ENCODE measurements around the gene TRIM46.

Gene TRIM46

DNA sequence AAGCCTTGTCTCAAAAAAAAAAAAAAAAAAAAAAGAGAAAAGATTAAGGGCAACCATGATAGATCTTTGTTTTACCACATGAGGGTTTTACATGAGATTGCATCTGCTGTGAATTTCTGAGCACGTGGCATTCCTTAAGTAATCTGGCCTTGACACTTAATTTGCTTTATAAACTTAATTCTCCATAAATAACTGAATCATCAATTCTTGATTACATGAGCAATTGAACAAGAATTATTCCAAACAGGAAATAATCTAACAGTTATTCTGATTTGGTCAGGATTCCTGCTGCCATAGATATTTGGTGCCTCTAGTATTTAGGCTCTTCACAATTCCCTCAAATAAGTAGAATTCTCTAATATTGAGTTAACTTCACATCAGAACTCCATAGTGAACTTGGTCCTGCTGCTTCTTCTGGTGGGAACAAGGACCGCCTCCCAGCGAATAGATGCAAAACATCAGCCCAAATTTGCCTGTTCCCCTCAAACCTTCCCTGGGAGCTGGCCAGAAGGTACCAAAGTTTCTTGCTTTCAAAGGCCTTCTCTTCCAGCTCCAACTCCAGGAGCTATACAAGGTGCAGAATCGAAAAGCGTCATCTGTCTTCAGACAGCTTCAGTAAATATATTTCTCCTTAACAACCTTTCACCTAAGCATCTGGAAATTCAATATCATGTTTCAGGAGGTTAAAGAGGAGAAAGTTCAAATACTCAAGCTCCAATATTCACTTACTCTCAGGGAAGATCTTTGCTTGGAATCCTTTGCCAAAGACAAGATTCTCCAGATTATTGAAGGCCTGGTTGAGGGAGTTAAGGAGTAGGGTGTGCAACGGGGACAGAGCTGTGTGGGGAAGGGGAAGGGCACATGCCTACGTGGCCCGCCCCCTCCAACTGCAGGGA lies 1.6 kb upstream of the TRIM46 start:
- DNase-seq (ENCODE audit: low read depth in 2 of 2): no peak

DNA sequence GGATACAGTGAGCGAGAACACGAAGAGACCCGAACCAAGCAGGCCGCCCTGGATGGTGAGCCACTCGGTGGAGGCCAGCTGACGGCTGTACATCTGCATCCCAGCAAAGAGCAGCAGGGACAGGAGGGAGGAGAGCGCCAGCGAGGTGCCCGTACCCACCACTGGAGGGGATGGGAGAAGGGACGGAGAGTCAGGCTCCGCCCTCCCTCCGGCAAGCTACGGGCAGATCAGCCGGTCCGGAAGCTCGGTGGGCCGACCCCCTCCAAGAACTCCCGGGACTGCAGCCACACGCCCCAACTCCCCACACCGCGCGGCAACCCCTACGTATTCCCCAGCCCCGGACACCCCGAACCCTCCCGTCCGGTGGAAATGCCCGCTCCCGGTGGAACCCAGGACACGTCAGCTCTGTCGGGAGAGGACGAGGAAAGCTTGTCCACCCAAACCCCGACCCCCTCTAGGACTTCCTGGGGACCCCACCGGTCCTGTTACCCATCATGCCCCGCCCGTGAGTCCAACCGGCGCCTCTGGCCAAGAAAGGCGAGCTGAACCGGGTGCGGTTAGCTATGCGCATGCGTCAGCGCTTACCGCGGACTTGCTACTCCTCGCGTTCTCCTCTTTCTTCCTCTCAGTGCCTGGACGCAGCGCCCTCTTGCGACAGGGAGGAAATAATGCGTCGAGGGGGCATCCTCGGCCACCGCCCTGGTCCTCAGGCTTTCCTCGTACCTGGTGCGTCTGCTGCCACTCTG lies 744 bp upstream of the TRIM46 start, which contains the start of gene KRTCAP2:
TSS of gene KRTCAP2 (minus strand) at position 573 of the 746 bp plus-strand sequence. CDS start at position 493, 80 bp downstream.
- DNase-seq (ENCODE audit: low read depth in 2 of 2): peak; percentile 92

DNA sequence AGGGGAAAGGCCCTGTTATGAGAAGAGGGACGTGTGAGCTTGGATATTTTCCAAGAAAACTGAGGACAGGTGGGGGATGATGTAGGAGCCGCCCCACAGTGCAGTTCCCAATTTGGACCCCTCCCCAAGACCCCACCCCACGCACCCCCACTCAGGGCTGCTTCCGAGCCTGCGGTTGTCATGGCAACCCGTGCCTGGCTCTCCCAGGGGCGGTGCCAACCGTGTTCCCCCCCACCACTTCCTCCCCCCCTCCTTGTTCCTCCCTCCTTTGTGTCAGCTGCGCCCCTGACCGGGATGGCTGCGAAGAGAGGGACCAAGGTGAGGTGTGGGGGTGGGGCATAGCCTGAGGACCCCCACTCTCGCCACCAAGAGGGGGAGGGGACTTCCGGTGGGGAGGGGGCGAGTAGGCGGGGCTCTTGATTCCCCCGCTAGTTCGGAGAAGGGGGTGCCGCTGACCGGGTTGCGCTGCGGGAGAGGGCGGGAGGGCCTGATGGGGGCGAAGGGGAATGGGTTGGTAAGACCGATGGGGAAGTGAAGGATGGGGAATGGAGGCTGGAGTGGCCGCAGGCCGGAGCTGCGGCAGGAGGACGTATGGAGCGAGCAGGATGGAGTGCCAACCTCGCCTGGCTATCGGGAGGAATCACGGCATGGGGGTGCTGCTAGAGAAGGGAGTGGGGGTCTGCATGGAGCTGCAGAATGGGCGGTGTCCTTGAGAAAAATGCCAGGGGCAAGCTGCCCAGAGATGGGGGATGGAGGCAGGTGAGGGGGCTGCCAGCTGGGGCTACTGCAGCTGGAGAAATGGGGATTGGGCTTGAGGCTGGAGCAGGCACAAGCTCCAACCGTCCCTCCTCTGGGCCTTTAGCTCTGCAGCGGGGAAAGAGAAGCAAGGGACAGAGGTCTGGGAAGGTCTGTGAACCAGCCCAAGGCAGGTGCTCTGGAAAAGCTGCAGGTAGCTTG lies 953 bp downstream of the TRIM46 start:
- DNase-seq (ENCODE audit: low read depth in 2 of 2): peak in 1 of 2 donors; percentile 49

DNA sequence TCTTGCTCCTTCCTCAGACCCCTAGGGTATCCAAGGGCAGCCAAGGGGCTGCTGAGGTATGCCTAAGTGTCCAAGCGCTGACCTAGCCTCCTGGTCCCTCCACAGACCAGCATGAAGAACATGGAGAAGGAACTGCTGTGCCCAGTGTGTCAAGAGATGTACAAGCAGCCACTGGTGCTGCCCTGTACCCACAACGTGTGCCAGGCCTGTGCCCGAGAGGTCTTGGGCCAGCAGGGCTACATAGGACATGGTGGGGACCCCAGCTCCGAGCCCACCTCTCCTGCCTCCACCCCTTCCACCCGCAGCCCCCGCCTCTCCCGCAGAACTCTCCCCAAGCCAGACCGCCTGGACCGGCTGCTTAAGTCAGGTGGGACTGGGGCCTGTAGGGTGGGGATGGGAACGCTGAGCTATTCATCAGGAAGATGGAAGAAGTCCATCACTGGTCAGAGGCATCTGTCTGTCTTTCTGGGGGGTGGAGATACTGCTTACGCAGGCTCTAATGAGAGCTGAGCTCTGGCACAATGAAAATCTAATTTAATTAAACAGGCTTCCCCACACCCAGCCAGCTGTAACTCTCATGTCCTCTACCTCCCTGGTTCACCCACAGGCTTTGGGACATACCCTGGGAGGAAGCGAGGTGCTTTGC lies 1.8 kb downstream of the TRIM46 start:
- DNase-seq (ENCODE audit: low read depth in 2 of 2): no peak

DNA sequence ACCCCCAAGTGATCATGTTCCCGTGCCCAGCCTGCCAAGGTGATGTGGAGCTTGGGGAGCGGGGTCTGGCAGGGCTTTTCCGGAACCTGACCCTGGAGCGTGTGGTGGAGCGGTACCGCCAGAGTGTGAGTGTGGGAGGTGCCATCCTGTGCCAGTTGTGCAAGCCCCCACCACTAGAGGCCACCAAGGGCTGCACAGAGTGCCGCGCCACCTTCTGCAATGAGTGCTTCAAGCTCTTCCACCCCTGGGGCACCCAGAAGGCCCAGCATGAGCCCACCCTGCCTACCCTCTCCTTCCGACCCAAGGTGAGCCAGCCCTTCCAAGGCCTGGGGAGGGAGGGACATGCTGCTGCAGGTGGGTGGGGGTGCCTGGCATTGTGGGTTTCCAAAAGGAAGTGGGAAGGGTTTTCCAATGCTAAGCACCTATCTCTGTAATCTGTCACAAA lies 2.3 kb downstream of the TRIM46 start:
- peak in 1 of 2 donors; percentile 10 for DNase-seq (ENCODE audit: low read depth in 2 of 2)

DNA sequence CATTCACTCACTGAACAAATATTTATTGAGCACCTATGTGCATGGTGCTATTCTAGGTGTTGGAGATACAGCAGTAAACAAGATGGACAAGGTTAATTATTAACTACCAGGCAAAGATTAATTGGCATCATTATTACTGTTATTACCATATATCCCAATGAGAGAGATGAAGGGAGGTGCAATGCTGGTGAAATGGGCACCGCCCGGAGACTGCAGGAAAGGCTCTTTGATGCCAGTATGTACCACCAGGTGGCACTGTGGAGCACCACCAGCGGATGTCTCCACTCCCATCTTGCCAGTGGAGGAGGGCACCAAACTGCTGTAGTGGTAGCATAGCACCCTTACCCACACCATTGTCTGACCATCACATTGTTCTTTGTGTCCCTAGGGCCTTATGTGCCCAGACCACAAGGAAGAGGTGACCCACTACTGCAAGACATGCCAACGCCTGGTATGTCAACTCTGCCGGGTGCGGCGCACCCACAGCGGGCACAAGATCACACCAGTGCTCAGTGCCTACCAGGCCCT lies 3.0 kb downstream of the TRIM46 start:
- DNase-seq (ENCODE audit: low read depth in 2 of 2): peak; percentile 82 to 90

DNA sequence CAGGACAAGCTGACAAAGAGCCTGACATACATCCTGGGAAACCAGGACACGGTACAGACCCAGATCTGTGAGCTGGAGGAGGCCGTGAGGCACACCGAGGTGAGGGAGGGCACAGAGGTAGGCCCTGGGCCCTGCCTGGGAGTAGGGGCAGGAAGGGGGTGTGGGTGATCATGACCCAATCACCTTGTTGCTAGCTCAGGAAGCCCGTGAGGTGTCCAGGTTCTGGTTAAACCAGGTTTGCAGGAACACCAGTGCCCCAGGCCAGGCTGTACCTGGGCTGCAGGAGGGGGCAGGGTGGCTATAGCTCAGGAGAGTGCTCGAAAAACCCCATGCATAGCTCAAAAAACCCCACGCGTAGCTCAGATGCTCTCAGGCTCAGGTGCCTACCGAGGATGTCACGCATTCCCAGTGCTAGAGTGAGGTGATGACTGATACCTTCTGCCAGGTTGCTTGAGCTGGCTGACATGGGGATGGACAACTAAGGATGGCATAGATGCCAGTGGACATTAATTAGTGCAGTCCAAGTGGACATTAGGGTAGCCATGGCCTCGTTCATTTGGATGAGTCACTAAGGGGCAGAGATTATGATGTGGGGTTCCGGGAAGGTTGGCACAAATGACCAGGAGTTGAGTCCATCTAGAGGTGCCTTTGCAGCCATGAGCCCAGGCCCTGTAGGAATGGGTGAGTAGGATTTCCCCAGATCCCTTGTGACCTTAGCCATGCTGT lies 3.7 kb downstream of the TRIM46 start:
- no peak for DNase-seq (ENCODE audit: low read depth in 2 of 2)

DNA sequence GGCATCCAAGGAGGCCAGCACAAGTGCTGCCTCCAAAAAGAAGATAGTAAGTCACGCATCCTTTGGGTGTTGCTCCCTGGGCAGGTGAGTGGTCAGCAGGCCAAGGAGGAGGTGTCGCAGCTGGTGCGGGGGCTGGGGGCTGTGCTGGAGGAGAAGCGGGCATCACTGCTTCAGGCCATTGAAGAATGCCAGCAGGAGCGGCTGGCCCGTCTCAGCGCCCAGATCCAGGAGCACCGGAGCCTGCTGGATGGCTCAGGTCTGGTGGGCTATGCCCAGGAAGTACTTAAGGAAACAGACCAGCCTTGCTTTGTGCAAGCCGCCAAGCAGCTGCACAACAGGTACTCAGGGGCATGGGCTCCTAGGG lies 4.3 kb downstream of the TRIM46 start:
- DNase-seq (ENCODE audit: low read depth in 2 of 2): no peak

DNA sequence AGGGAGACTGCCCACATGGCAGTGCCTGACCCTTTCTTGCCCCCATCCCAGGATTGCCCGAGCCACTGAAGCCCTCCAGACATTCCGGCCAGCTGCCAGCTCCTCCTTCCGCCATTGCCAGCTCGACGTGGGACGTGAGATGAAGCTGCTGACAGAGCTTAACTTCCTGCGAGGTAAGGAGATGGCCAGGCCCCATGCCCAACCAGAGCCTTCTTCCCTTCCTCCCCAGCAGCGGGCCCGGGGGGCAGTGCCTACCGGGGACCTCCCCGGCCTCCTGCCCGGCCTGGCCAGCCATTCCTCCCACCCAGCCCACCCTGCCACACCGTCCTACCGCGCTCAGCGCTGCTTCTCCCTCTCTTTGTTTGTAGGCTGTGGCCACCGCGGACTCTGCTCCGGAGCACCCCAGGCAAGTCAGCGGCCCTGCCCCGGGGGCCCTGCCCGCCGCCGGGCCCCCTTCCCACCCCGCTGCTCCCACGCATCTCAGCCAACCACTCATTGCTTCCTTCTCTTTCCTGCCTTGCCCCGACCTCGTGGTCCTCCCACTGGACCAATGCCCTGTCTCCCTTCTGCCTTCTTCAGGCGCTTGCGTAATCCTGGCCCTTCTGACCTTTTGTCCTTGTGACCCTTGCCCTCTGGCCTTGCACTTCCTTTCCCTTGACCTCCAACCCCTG lies 4.9 kb downstream of the TRIM46 start:
- DNase-seq (ENCODE audit: low read depth in 2 of 2): no peak

DNA sequence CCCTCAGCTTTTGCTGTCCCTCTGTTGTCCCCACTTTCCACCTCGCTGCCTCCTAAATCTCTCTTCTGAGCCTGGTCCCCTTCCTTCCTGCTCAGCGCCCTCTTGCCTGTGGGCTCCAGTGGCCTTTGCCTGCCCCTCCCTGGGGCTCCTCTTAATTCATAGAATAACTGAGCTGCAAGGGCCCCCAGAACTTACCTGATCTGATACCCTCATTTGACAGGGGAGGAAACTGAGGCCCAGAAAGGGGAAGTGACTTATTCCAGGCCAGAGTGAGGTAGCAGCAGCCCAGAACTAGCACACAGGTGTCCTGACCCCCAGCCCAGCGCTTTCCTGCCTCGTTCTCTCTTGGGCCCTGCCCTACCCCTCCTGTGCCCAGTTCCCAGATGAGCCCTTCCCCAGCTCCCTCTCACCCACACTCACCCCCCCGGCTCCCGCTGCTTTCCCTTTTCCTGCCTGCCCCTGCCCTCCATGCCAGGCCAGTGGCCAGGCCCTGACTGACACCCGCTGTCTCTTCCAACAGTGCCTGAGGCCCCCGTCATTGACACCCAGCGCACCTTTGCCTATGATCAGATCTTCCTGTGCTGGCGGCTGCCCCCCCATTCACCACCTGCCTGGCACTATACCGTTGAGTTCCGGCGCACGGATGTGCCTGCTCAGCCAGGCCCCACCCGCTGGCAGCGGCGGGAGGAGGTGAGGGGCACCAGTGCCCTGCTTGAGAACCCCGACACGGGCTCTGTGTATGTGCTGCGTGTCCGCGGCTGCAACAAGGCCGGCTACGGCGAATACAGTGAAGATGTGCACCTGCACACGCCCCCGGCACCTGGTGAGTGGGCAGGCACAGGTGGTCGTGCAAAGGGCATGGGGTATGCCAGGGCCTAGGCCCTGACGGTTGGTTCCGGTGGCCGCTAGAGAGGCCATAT lies 5.7 kb downstream of the TRIM46 start:
- no peak for DNase-seq (ENCODE audit: low read depth in 2 of 2)

DNA sequence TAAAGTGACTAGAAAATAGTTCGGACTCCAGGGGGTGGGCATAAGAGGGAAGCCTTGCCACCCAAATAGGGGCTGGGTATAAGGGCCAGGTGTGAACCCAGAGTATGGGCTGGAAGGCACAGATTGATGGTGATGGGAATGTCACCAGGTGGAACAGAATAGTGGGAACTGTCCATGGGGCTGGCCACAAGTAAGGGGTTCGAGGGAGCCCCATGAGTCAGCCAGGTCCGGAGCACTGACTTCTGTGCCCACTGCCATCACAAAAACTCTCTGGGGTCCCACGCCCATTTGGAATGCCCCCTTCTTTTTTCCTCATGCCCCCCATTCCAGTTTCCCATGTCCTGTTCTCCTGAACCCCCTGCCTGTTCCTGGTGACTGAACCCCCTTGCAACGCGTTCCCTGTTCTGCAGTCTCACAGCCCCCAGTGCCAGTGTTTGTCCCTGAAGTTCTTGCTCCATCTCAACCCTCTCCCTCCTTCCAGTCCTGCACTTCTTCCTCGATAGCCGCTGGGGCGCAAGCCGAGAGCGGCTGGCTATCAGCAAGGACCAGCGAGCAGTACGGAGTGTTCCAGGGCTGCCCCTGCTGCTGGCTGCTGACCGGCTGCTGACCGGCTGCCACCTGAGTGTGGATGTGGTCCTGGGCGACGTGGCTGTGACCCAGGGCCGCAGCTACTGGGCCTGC lies 7.9 kb downstream of the TRIM46 start:
- DNase-seq (ENCODE audit: low read depth in 2 of 2): no peak

DNA sequence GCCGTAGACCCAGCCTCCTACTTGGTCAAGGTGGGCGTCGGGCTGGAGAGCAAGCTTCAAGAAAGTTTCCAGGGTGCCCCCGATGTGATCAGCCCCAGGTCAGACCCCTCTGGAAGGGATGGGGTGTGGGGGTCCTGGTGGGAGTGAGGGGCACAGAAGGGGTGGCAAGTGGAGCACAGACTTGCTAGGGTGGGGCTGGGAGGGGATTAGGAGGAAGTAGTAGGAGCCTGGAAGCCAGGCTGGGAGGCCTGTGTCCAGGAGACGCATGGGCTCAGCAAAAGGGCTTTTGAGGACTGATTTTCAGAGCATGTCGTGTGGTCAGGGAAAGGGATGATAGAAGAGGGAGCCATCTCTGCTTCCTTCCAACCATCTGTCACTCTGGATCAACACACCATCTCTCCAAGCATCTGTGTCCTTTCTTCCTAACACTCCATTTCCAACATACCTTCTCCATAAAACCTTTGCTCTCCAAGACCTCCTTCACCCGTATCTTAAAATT lies 8.5 kb downstream of the TRIM46 start:
- no peak for DNase-seq (ENCODE audit: low read depth in 2 of 2)

DNA sequence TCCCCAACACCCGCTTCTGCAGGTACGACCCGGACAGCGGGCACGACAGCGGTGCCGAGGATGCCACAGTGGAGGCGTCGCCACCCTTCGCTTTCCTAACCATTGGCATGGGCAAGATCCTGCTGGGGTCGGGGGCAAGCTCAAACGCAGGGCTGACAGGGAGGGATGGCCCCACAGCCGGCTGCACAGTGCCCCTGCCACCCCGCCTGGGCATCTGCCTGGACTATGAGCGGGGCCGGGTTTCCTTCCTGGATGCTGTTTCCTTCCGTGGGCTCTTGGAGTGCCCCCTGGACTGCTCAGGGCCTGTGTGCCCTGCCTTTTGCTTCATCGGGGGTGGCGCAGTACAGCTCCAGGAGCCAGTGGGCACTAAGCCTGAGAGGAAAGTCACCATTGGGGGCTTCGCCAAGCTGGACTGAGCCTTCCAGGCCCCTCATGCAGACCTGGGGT lies 10.1 kb downstream of the TRIM46 start:
- no peak for DNase-seq (ENCODE audit: low read depth in 2 of 2)

DNA sequence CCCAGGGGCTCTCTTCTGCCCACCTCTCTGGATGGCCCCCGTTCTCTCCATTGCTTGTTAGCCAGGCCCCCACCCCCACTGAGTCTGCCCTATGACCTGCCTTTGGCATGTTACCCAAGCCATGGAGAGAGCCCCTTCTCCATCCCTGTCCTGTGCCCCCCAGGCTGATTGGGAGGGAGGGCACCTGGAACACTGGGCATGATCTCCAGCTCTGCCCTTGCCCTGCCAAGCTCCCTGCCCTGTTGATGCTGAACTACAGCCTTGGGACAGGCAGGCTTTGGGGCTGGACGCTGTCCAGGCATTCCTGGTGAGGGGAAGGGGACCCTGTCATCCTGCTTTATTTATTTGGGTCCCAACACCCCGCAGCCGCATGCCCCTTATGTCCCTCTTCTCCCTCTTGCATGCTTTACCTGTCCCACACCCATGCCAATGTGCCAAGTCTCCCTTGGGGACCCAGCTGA lies 10.7 kb downstream of the TRIM46 start:
- no peak for DNase-seq (ENCODE audit: low read depth in 2 of 2)

DNA sequence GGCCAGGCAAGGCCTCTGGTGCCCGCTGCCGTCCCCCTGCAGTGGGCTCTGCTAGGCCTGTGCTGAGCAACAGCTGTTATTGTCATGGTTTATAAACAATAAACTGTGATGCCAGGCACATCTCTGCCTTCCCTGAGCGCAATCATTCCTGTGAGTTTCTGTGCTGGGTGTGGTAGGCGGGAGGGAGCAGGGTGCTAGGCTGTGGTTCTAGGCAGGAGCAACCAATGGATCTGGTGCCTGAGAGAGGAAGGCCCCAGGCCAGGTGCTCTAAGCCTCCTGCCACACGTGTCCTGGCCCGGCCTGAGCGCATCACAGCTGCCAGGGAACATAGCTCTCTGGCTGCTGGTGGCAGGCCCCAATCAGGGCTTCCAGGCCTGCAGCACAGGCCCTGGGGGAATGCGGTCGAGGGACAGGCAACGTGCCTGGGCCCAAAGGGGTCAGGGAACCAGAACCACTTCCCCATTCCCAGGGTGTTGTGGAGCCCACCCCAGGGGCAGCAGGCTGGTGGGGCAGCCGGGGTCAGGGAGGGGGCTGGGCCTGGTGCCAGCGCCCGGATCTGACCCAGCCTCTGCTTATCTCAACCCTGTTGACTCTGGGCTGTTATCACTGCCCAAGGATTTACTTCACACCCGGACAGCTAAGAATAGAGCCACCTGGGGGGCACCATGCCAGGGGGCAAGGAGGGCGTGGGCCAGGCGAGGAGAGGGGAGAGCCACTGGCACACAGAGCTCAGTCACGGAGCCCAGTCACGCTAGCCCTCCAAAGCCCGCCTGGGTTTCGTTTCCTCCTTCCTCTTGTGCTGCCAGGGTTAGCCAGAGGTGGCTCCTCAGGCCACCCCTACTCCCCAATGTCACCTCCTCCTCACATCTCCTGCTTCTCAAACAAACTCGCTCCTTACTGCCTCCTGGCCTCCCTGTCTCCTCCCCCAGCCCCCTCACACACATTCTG lies 11.5 kb downstream of the TRIM46 start:
- no peak for DNase-seq (ENCODE audit: low read depth in 2 of 2)

DNA sequence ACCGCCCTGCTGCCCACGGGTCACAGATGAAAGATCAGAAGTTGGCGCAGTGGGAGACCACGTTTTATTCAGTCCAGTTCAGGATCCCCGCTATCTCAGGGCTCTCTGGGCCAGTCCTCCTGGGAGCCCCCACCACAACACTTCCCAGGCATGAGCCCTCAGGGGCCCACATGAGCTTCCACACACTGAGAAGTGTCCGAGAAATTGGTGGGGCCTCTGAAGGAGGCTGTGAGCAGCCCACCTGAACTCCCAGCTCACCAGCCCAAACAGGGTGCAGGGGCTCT lies 12.1 kb downstream of the TRIM46 start:
- DNase-seq (ENCODE audit: low read depth in 2 of 2): no peak

Measured in stimulated activated CD4-positive, alpha-beta T cell treated with anti-CD3 and anti-CD28 coated beads, Interleukin-4, amount 100 ng/mL, for 48 hours (primary cell).